Brain microvascular endothelial cell (primary cell): ENCODE results near the gene CLPTM1L.
"Not testable (repeated sequence)": the region's sequence is repeated elsewhere in the genome, so short reads cannot be mapped to it uniquely, and the experiment has no call there.

ENCODE experiments used
- DNase-seq: peaks from one replicate; pipeline ENCODE4 v3.0.0-alpha.2; 2020
- H3K27ac ChIP-seq: fragments of 250-450 bp; sonication (Bioruptor Pico); 2 replicates; pipeline ENCODE4 v1.5.1; 2020; ENCODE audit warnings: mild to moderate bottlenecking, moderate library complexity
- H3K27me3 ChIP-seq: fragments of 250-450 bp; sonication (Bioruptor Pico); replicated peaks from 2 replicates; pipeline ENCODE4 v1.5.1; 2020; ENCODE audit warnings: mild to moderate bottlenecking
- H3K36me3 ChIP-seq: fragments of 250-450 bp; sonication (Bioruptor Pico); replicated peaks from 2 replicates; pipeline ENCODE4 v1.5.1; 2020; ENCODE audit warnings: mild to moderate bottlenecking
- H3K4me3 ChIP-seq: 2 replicates; pipeline ENCODE4 v1.5.1; 2011; ENCODE audit warnings: low read depth, mild to moderate bottlenecking, control low read depth, low read length, moderate library complexity
- CTCF ChIP-seq: IDR thresholded peaks from 2 replicates; pipeline ENCODE4 v1.5.1; 2011; ENCODE audit warnings: low read depth, mild to moderate bottlenecking, moderate library complexity, low read length, control low read depth, inconsistent platforms; ENCODE audit errors: missing control alignments
- in situ Hi-C: cut with HindIII; loops from 2 replicates; pipeline ENCODE4 v1.10.0; 2017; ENCODE audit warnings: low sequenced_read_pairs, low pct_ligation_motif_present

CLPTM1L gene

GRCh38 chr5:1292139-1292538 is 52.8 kb downstream of the CLPTM1L start:
- Histone ChIP-seq H3K4me3 (no peak overlapping the region), H3K36me3 (no peaks in the 10 kb centered on the region), H3K27ac (no peak overlapping the region), H3K27me3 (peaks cover 31% of the 10 kb centered on the region)
- in situ Hi-C loops, result no loop called here
- TF ChIP-seq CTCF, result no peak
- DNase-seq, result no peak

GRCh38 chr5:1291611-1292080 is 53.3 kb downstream of the CLPTM1L start:
- Histone ChIP-seq H3K36me3 (no peaks in the 10 kb centered on the region), H3K4me3 (no peak overlapping the region), H3K27ac (no peak overlapping the region), H3K27me3 (peaks cover 26% of the 10 kb centered on the region)
- in situ Hi-C loops, result no loop called here
- DNase-seq, result no peak
- no peak for TF ChIP-seq CTCF

- H3K4me3 ChIP-seq, H3K36me3 ChIP-seq, DNase-seq, H3K27ac ChIP-seq, in situ Hi-C loops: not testable (repeated sequence)
- peaks cover 20% of the 10 kb centered on the region for H3K27me3 ChIP-seq
These were observed 53.9 kb downstream of the CLPTM1L start for GRCh38 chr5:1290956-1291355.

- H3K4me3 ChIP-seq, in situ Hi-C loops, DNase-seq, H3K27ac ChIP-seq, H3K36me3 ChIP-seq, H3K27me3 ChIP-seq: not testable (repeated sequence)
These were observed 55.3 kb downstream of the CLPTM1L start for GRCh38 chr5:1289559-1289958.

GRCh38 chr5:1288439-1289335 is 56.2 kb downstream of the CLPTM1L start:
- H3K4me3 ChIP-seq, result no peak overlapping the region
- no peak overlapping the region for H3K27ac ChIP-seq
- H3K36me3 ChIP-seq, result no peaks in the 10 kb centered on the region
- H3K27me3 ChIP-seq, result no peaks in the 10 kb centered on the region
- no peak for TF ChIP-seq CTCF
- DNase-seq, result no peak
- in situ Hi-C loops, result no loop called here

- no peak overlapping the region for H3K27ac ChIP-seq
- in situ Hi-C loops, result no loop called here
- DNase-seq, result no peak
- H3K4me3 ChIP-seq, result no peak overlapping the region
- no peaks in the 10 kb centered on the region for H3K36me3 ChIP-seq
- TF ChIP-seq CTCF, result no peak
- H3K27me3 ChIP-seq, result no peaks in the 10 kb centered on the region
These were observed 59.0 kb downstream of the CLPTM1L start for GRCh38 chr5:1285883-1286291.

GRCh38 chr5:1285141-1285540 is 59.8 kb downstream of the CLPTM1L start:
- in situ Hi-C loops, result no loop called here
- Histone ChIP-seq H3K27me3 (no peaks in the 10 kb centered on the region), H3K4me3 (no peak overlapping the region), H3K36me3 (no peaks in the 10 kb centered on the region), H3K27ac (no peak overlapping the region)
- no peak for DNase-seq
- TF ChIP-seq CTCF, result no peak

- DNase-seq, H3K27me3 ChIP-seq, H3K4me3 ChIP-seq, in situ Hi-C loops, H3K36me3 ChIP-seq, H3K27ac ChIP-seq: not testable (repeated sequence)
These were observed 60.4 kb downstream of the CLPTM1L start for GRCh38 chr5:1284336-1284970.

GRCh38 chr5:1283729-1284041 is 61.2 kb downstream of the CLPTM1L start:
- DNase-seq, H3K27me3 ChIP-seq, H3K27ac ChIP-seq, H3K4me3 ChIP-seq, H3K36me3 ChIP-seq, in situ Hi-C loops: not testable (repeated sequence)
